Kidney epithelial cell (primary cell): Measurements from ENCODE around the gene DTWD2. TPM values are rescaled to one million over a fixed set of nuclear protein-coding genes. Genes with fewer than 3 reads are reported as not detected.
"Not testable (repeated sequence)": the region's sequence is repeated elsewhere in the genome, so short reads cannot be mapped to it uniquely, and the experiment has no call there.

Experiments used
- DNase-seq: peaks from one replicate; pipeline ENCODE4 v3.0.0-alpha.2; 2010; ENCODE audit warnings: low read depth
- H3K27me3 ChIP-seq: 2 replicates; pipeline ENCODE4 v1.6.0; 2011; ENCODE audit warnings: low read length; ENCODE audit not compliant: control insufficient read depth, insufficient read depth
- H3K36me3 ChIP-seq: 2 replicates; pipeline ENCODE4 v1.5.1; 2011; ENCODE audit warnings: low read length; ENCODE audit not compliant: control insufficient read depth, insufficient read depth
- H3K4me3 ChIP-seq: 2 replicates; pipeline ENCODE4 v1.5.1; 2011; ENCODE audit warnings: low read depth, mild to moderate bottlenecking, control low read depth, low read length
- total RNA-seq: library from RNA; depleted of rRNA; stranded (reverse); fragments of >200 nt; gene quantifications from 2 replicates; pipeline ENCODE4 v1.2.3, GENCODE V29; 2015
- TF ChIP-seq, protein P1 (sequence below): IDR thresholded peaks from 2 replicates; pipeline ENCODE4 v1.5.1; 2011; ENCODE audit warnings: mild to moderate bottlenecking, moderate library complexity, low read length, control low read depth, inconsistent platforms; ENCODE audit not compliant: insufficient read depth, poor library complexity, severe bottlenecking

The DTWD2 gene
- total RNA-seq, 1 donor from 2014 or later = 7.9 TPM

DNA sequence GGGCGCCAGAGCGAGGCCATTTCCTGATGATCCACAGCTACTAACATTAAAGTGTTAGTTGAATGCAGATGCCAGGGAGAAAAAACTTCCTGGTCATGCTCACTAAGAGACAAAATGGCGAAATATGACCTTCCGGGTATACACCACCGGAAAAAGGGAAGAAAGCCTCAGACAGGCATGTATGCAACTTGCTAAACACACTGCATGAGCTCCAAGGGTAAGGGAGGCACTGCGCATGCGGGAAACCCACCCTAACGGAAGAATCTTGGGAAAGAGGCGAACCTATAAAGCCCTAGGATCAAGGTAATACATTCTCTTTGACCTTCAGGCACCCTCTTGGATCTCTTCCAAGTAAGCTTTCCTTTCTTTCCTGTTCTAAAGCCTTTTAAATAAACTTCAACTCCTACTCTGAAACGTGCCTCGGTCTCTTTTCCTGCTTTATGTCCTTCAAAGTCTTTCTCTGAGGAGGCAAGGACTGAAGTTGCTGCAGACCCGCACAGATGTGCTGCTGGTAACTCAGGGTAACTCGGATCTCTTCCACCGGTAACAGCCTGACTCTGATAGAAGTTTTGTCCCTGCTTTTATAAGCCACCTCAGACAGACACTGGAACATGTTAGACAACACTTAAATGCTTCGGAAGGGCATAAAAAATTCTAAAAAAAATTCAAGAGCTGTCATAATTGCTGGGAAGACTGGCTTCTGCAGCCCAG, 64.9 kb downstream of the DTWD2 start:
- TF ChIP-seq, protein P1, sequence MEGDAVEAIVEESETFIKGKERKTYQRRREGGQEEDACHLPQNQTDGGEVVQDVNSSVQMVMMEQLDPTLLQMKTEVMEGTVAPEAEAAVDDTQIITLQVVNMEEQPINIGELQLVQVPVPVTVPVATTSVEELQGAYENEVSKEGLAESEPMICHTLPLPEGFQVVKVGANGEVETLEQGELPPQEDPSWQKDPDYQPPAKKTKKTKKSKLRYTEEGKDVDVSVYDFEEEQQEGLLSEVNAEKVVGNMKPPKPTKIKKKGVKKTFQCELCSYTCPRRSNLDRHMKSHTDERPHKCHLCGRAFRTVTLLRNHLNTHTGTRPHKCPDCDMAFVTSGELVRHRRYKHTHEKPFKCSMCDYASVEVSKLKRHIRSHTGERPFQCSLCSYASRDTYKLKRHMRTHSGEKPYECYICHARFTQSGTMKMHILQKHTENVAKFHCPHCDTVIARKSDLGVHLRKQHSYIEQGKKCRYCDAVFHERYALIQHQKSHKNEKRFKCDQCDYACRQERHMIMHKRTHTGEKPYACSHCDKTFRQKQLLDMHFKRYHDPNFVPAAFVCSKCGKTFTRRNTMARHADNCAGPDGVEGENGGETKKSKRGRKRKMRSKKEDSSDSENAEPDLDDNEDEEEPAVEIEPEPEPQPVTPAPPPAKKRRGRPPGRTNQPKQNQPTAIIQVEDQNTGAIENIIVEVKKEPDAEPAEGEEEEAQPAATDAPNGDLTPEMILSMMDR = no peak
- H3K4me3 ChIP-seq = no peak overlapping the region
- no peaks in the 10 kb centered on the region for H3K36me3 ChIP-seq
- no peak for DNase-seq
- H3K27me3 ChIP-seq = no peaks in the 10 kb centered on the region

DNA sequence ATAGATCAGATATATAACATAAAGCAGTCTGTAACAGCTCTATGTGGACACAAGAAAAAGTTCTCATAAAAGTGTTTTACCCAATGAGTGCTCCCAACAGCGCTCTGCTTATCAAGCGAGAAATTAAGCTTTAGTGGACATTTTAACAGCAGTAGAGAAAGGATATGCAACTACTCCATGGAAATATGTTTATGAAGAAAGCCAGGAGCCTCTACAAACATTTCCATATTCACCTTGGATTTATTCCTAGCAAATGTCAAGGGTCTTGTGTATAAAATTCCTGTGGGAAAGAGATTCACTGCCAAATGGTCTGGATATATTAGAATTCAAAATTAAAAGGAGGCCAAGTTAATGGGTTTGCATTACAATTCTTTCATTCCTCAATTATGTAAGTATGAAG, 66.5 kb downstream of the DTWD2 start:
- no peak for DNase-seq
- Histone ChIP-seq H3K27me3 (no peaks in the 10 kb centered on the region), H3K4me3 (no peak overlapping the region), H3K36me3 (no peaks in the 10 kb centered on the region)
- TF ChIP-seq, protein P1 = no peak

DNA sequence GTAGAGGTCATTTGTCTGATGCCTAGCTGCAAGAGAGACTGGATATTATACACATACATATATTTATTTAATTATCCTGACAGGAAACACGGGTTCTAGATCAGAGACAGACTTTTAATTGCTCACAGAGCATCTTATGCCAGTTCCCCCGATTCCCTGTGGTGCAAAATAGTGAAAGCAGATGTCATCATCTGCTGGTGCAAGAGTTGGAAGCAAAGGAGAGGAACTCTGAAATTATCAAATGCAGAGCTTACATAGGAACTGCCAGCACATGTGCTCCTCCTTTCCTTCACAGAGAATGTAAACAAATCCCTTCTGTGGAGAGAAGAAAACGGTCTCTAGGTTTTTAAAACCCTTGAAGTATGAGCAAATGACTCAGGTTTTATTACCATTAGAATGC, 69.3 kb downstream of the DTWD2 start:
- H3K4me3 ChIP-seq = no peak overlapping the region
- TF ChIP-seq, protein P1 = no peak
- no peaks in the 10 kb centered on the region for H3K36me3 ChIP-seq
- H3K27me3 ChIP-seq = no peaks in the 10 kb centered on the region
- DNase-seq = no peak

DNA sequence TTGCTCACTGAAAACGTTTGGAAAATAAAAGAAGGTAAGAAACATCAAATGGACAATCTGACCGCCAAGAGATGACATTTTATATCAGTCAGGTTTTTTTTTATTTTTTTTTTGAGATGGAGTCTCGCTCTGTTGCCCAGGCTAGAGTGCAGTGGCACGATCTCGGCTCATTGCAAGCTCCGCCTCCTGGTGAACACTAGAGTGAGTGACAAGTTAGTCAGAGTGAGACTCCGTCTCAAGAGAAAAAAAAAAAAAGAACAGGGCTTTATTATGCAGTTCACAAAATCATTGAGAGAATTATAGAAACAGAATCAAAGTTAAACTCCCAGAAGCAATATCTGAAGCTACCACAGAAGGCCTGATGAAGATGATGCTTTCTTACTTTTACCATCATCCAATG, 70.1 kb downstream of the DTWD2 start:
- H3K27me3 ChIP-seq = no peaks in the 10 kb centered on the region
- H3K36me3 ChIP-seq = no peaks in the 10 kb centered on the region
- TF ChIP-seq, protein P1 = no peak
- no peak overlapping the region for H3K4me3 ChIP-seq
- no peak for DNase-seq

DNA sequence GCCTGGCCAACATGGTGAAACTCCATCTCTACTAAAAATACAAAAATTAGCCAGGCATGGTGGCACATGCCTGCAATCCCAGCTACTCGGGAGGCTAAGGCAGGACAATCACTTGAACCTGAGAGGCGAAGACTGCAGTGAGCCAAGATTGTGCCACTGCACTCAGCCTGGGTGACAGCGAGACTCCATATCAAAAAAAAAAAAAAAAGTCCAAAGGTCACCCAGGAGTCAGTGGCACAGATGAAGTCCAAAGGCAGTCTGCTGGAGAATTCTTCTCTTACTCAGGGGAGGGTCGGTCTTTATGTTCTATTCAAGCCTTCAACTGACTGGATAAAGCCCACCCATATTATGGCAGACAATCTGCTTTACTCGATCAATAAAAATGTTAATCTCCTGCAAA, 80.8 kb downstream of the DTWD2 start:
- not testable (repeated sequence) for H3K27me3 ChIP-seq, H3K36me3 ChIP-seq, DNase-seq, H3K4me3 ChIP-seq

DNA sequence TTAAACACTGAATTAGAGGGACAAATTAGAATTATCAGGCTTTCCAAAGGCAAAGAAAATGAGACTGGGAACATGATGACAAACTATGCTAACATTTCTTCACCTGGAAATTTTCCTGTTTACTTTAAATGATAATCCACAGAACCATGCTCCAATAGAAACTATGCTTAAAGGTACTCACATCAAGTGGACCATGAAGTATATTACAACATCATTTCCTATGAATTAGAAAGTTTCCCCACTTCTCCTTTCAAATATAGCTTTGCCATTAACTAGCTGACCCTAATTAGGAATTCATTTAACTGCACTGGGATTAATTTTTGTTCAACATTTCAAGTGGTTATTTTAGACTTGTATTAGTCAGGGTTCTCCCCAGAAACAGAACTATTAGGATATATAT, 81.4 kb downstream of the DTWD2 start:
- no peaks in the 10 kb centered on the region for H3K36me3 ChIP-seq
- no peak overlapping the region for H3K4me3 ChIP-seq
- no peaks in the 10 kb centered on the region for H3K27me3 ChIP-seq
- DNase-seq = no peak
- TF ChIP-seq, protein P1 = no peak
